Activated naive CD8-positive, alpha-beta T cell treated with anti-CD3 and anti-CD28 coated beads, Interleukin-2, amount 50 U/mL, for 24 hours (primary cell): ENCODE results near the gene RGL3.
A peak's percentile ranks its signal among the peaks of the same experiment; 100 is the strongest.
"Not testable (repeated sequence)": the region's sequence is repeated elsewhere in the genome, so short reads cannot be mapped to it uniquely, and the experiment has no call there.

ENCODE experiments used
- ATAC-seq: fragments of 150-1000 bp; cut with Tn5 transposase; one replicate; pipeline ENCODE4 v1.10.0; 2021
- DNase-seq: peaks from one replicate; pipeline ENCODE4 v3.0.0; 2021
- H3K27ac Mint-ChIP-seq: one replicate; pipeline ENCODE4 v1.8.0; 2021; ENCODE audit warnings: mild to moderate bottlenecking, mixed read lengths
- H3K27me3 Mint-ChIP-seq: one replicate; pipeline ENCODE4 v1.8.0; 2021; ENCODE audit warnings: mixed read lengths
- H3K36me3 Mint-ChIP-seq: one replicate; pipeline ENCODE4 v1.8.0; 2021; ENCODE audit warnings: low read depth, mixed read lengths
- H3K4me1 Mint-ChIP-seq: one replicate; pipeline ENCODE4 v1.8.0; 2021; ENCODE audit warnings: mixed read lengths
- H3K4me3 Mint-ChIP-seq: one replicate; pipeline ENCODE4 v1.8.0; 2021; ENCODE audit warnings: mild to moderate bottlenecking, moderate library complexity, mixed read lengths
- H3K9me3 Mint-ChIP-seq: one replicate; pipeline ENCODE4 v1.8.0; 2021; ENCODE audit warnings: mixed read lengths

RGL3 gene

GRCh38 chr19:11437955-11438354, 18.8 kb upstream of the RGL3 start:
- H3K36me3 Mint-ChIP-seq: peaks cover 39% of the 10 kb centered on the region
- no peak for ATAC-seq

GRCh38 chr19:11435833-11436313, 16.8 kb upstream of the RGL3 start:
- ATAC-seq: no peak
- H3K4me3 Mint-ChIP-seq: peak overlapping the region; percentile 99
- H3K36me3 Mint-ChIP-seq: peaks cover 26% of the 10 kb centered on the region

More at GRCh38 chr19:11437955-11438354, 18.8 kb upstream of the RGL3 start:
- Mint-ChIP-seq H3K4me3 (peak overlapping the region; percentile 43), H3K4me1 (peaks cover 32% of the 10 kb centered on the region), H3K9me3 (no peaks in the 10 kb centered on the region), H3K27me3 (peaks cover 3% of the 10 kb centered on the region), H3K27ac (no peak overlapping the region)
- no peak for DNase-seq

GRCh38 chr19:11435057-11435832, 16.1 kb upstream of the RGL3 start, which contains the start of the genes ODAD3 and PRKCSH:
TSS of gene ODAD3 (minus strand) at chr19:11435121. CDS start at chr19:11435016, 105 bp downstream.
TSS of gene PRKCSH (plus strand) at chr19:11435635. CDS start at chr19:11436118, 483 bp downstream.
- DNase-seq (peak; percentile 98), ATAC-seq (peak; percentile 94)

More at GRCh38 chr19:11435833-11436313, 16.8 kb upstream of the RGL3 start:
- peak; percentile 29 for DNase-seq
- Mint-ChIP-seq H3K9me3 (no peaks in the 10 kb centered on the region), H3K27me3 (peaks cover 3% of the 10 kb centered on the region), H3K27ac (peak overlapping the region; percentile 97), H3K4me1 (peaks cover 31% of the 10 kb centered on the region)

DNA sequence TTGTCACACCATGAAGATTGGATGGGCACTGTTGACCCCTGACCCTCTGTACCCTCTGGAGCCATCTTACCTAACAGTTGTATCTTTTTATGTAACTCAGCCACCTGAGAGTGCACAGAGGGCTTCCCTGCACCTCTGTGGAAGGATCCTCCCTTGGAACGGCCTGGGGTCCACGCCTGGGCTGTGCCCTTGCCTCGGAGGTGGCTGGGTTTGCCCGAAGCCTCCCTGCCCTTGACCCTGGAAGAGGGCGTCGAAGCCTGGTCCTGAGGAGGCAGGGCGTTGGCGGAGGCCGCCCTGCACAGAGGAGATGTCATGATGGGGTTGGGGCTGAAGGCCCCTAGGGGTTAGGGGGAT, 15.6 kb upstream of the RGL3 start:
- peak overlapping the region; percentile 99 for H3K4me3 Mint-ChIP-seq
- H3K27me3 Mint-ChIP-seq: peaks cover 6% of the 10 kb centered on the region
- H3K9me3 Mint-ChIP-seq: no peaks in the 10 kb centered on the region
- DNase-seq (no peak), ATAC-seq (peak; percentile 14)
- H3K36me3 Mint-ChIP-seq: peaks cover 19% of the 10 kb centered on the region
- H3K27ac Mint-ChIP-seq: peak overlapping the region; percentile 97
- H3K4me1 Mint-ChIP-seq: peaks cover 29% of the 10 kb centered on the region

More at GRCh38 chr19:11435057-11435832, 16.1 kb upstream of the RGL3 start, which contains the start of the genes ODAD3 and PRKCSH:
- peak within 1 kb of the TSS; percentile 99 for H3K4me3 Mint-ChIP-seq
- H3K27me3 Mint-ChIP-seq: peaks cover 5% of the 10 kb centered on the region
- peak within 1 kb of the TSS; percentile 97 for H3K27ac Mint-ChIP-seq
- H3K4me1 Mint-ChIP-seq: peaks cover 29% of the 10 kb centered on the region
- no peaks in the 10 kb centered on the region for H3K9me3 Mint-ChIP-seq
- H3K36me3 Mint-ChIP-seq: peaks cover 20% of the 10 kb centered on the region

- not testable (repeated sequence) for H3K4me3 Mint-ChIP-seq, H3K9me3 Mint-ChIP-seq, ATAC-seq, H3K27me3 Mint-ChIP-seq, DNase-seq, H3K27ac Mint-ChIP-seq
- Mint-ChIP-seq H3K36me3 (peaks cover 16% of the 10 kb centered on the region), H3K4me1 (peaks cover 29% of the 10 kb centered on the region)
These were observed 14.4 kb upstream of the RGL3 start for GRCh38 chr19:11433526-11433925.

- H3K36me3 Mint-ChIP-seq: no peaks in the 10 kb centered on the region
- ATAC-seq (no peak), DNase-seq (no peak)
- no peak overlapping the region for H3K27ac Mint-ChIP-seq
- H3K9me3 Mint-ChIP-seq: no peaks in the 10 kb centered on the region
- peaks cover 21% of the 10 kb centered on the region for H3K4me1 Mint-ChIP-seq
- no peak overlapping the region for H3K4me3 Mint-ChIP-seq
- peaks cover 23% of the 10 kb centered on the region for H3K27me3 Mint-ChIP-seq
These were observed 7.5 kb upstream of the RGL3 start for GRCh38 chr19:11426656-11427055.

DNA sequence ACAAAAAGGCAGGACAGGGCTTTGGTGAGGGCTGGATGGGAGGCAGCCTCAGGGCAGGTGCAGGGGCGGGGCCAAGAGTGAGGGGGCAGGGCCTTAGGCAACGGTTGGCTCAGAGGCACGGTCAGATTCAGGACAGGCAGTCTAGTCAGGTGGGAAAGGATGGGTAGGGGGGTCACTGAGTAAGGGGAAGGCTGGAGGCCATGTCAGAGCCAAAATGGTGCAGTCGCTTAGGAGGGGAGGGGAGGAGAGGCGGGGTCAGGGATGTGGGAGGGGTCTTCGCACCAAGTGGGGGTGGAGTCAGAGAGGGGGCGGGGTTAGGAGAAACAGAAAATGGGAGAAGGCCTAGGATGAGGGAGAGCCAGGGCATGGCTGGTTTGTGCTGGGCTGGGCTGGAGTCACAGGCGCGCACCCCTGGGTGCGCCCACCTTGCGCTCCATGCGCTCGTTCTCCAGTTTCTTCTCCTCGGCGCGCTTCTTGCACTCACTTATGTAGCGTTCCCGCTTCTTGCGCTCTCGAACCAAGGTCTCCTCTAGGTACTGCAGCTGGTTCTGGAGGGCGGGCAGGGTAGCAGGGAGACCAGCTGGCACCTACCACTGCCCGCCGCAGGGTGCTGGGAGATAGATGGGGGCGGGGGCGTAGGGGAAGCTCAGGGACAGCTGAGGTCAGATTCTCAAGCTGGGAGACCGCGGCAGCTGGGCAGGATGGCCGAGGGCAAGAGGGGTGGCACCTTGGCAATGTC, 6.8 kb upstream of the RGL3 start:
- Mint-ChIP-seq H3K4me3 (no peak overlapping the region), H3K36me3 (no peaks in the 10 kb centered on the region), H3K27ac (no peak overlapping the region), H3K27me3 (peaks cover 31% of the 10 kb centered on the region), H3K4me1 (peaks cover 29% of the 10 kb centered on the region), H3K9me3 (no peaks in the 10 kb centered on the region)
- no peak for ATAC-seq
- DNase-seq: no peak

DNA sequence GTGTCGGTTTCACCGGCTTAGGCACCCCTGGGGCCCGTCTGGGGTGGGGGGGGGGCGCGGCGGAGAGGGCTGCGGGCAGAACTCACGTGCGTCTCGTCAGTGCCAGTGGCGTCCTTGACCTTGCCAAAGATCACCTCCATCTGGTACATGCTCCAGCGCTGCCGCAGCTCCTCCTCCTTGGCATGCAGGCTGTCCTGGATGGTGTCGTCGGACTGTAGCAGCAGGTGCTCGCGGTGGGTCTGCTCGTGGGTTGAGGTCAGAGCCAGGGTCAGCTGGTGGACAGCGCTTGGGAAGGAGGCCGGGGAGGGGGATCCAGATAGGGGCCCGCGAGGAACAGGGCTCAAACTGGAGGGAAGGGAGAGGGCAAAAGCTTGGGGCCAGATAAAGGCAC, 4.7 kb upstream of the RGL3 start:
- DNase-seq (no peak), ATAC-seq (no peak)
- no peak overlapping the region for H3K27ac Mint-ChIP-seq
- H3K36me3 Mint-ChIP-seq: no peaks in the 10 kb centered on the region
- H3K4me3 Mint-ChIP-seq: no peak overlapping the region
- H3K9me3 Mint-ChIP-seq: no peaks in the 10 kb centered on the region
- peaks cover 35% of the 10 kb centered on the region for H3K4me1 Mint-ChIP-seq
- H3K27me3 Mint-ChIP-seq: peaks cover 45% of the 10 kb centered on the region

DNA sequence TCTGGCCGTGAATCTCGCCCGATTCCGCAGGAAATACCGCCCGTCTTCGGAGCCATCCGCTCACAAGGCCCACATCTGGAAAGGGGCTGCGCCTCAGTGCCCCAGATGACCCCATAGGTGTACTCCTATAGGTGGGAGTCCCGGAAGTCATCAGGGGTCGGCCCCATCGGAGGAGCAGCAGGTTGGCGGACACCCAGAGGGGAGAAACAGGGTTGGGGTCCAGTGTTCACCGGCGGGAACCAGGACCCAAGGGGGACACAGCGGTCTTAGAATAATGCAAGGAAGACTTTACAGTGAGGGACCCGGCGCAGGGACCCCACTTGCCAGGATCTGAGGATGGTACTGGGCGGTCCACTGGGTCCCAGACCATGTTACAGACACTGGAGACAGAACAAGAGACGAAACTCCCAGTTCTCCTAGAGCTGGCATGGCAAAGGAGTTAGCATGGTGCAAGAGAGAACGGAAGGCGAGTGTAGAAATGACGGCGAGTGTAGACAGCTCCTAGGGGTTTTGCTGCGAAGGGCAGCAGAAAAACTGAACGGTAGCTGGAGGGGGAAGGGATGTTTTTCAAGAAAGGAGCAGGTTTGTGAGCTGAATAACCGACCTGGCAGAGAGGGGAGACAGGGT, 4.2 kb upstream of the RGL3 start:
- Mint-ChIP-seq H3K9me3 (no peaks in the 10 kb centered on the region), H3K4me1 (peaks cover 35% of the 10 kb centered on the region), H3K4me3 (no peak overlapping the region), H3K27me3 (peaks cover 50% of the 10 kb centered on the region), H3K27ac (no peak overlapping the region), H3K36me3 (no peaks in the 10 kb centered on the region)
- DNase-seq (no peak), ATAC-seq (no peak)

- H3K4me1 Mint-ChIP-seq: peaks cover 35% of the 10 kb centered on the region
- no peak overlapping the region for H3K27ac Mint-ChIP-seq
- peak; percentile 77 for ATAC-seq
- peak overlapping the region; percentile 61 for H3K4me3 Mint-ChIP-seq
- peaks cover 55% of the 10 kb centered on the region for H3K27me3 Mint-ChIP-seq
- no peaks in the 10 kb centered on the region for H3K9me3 Mint-ChIP-seq
- no peaks in the 10 kb centered on the region for H3K36me3 Mint-ChIP-seq
- DNase-seq: peak; percentile 86
These were observed 3.3 kb upstream of the RGL3 start for GRCh38 chr19:11422163-11423065.

- Mint-ChIP-seq H3K4me3 (peak overlapping the region; percentile 61), H3K36me3 (no peaks in the 10 kb centered on the region), H3K4me1 (peaks cover 35% of the 10 kb centered on the region), H3K9me3 (no peaks in the 10 kb centered on the region), H3K27me3 (peaks cover 59% of the 10 kb centered on the region), H3K27ac (no peak overlapping the region)
- peak; percentile 59 for DNase-seq
- peak; percentile 30 for ATAC-seq
These were observed 2.4 kb upstream of the RGL3 start for GRCh38 chr19:11421371-11422098.

DNA sequence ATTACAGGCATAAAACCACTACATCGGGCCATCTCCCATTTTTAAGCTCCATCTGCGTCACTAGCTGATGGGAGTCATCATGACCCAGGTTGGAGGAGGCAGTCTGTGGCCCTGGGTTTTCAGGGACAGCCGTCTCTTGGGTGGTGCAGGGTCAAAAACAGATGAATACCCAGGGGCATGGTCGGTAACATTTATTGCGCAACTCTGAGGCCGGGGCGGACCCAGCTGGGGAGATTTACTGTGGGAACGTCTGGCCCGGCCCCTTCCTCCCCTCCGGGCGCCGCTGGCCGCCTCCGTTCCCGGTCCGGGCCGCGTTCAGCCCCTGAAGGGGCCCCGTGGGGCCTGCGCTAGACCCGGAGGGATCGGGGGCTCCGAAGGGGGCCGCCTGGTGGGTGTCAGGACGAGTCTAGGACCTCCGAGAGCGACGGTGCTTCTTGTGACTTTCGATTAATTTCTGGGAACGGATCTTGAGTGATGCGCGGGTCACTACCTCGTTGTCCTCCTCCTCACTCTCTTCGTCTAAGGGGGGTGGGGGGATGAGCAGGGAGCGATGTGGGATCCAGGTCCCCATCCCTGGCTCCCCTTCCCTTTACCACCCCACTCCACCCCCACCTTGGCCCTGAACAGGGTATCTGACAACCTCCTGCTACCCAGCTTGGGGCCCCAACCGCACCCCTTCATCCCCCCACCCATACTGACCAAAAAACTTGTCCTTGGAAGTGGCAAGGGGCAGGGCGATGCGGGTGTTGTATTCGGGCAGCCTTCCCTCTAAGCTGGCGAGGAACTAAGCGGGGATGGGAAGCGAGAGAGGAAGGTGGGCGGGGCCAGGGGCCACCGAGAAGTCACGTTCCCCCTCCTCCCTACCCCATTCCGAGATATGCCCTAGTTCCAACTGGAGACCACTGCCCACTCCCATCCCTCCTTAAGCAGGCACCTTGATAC, 1.6 kb upstream of the RGL3 start:
- no peak for ATAC-seq
- no peak for DNase-seq
- no peaks in the 10 kb centered on the region for H3K9me3 Mint-ChIP-seq
- no peak overlapping the region for H3K27ac Mint-ChIP-seq
- peaks cover 62% of the 10 kb centered on the region for H3K27me3 Mint-ChIP-seq
- H3K4me1 Mint-ChIP-seq: peaks cover 35% of the 10 kb centered on the region
- H3K36me3 Mint-ChIP-seq: no peaks in the 10 kb centered on the region
- peak overlapping the region; percentile 61 for H3K4me3 Mint-ChIP-seq
